ENCODE measurements around the gene MARK1.

DNA sequence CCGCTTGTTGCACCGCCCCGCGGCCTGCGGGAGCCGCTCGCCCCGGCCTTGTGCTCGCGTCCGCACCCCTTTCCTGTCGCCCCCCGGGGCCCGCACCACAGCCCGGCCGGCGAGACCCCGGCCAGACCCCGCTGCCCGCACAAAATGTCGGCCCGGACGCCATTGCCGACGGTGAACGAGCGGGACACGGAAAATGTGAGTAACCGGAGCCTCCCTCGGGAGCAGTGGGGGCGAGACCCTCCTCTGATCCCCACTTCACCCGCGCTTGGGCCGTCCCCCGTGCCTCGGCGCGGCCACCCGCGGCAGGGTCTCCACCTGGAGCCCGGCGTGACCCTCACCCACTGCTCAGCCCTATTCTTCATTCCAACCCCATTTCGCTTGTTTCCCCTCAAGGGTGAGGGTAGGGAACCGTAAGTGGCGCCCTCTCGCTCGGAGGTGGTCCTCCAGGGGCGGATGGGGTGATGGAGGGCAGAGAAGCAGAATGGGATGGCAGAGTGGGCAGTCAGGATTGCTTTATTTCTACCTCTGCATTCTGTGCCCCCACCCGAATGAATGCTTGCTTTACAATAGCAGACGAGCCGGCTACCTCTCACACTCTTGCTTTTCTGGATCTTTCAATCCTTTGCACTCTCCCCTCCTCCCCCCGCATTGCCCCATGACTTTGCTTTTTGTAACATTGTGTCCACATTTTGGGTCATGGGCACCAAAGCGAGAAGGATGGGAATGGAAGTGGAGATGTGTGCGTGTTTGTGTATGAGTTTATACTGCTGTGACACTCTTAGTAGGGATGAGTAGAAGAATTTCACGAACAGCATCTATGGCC is 954 bp downstream of the MARK1 start:
- TF ChIP-seq POLR2A (IDR thresholded peaks at IDR 0.05): no peak
- TF ChIP-seq, protein P1, sequence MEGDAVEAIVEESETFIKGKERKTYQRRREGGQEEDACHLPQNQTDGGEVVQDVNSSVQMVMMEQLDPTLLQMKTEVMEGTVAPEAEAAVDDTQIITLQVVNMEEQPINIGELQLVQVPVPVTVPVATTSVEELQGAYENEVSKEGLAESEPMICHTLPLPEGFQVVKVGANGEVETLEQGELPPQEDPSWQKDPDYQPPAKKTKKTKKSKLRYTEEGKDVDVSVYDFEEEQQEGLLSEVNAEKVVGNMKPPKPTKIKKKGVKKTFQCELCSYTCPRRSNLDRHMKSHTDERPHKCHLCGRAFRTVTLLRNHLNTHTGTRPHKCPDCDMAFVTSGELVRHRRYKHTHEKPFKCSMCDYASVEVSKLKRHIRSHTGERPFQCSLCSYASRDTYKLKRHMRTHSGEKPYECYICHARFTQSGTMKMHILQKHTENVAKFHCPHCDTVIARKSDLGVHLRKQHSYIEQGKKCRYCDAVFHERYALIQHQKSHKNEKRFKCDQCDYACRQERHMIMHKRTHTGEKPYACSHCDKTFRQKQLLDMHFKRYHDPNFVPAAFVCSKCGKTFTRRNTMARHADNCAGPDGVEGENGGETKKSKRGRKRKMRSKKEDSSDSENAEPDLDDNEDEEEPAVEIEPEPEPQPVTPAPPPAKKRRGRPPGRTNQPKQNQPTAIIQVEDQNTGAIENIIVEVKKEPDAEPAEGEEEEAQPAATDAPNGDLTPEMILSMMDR (IDR thresholded peaks at IDR 0.05): no peak

Measured in heart left ventricle (tissue), 13 donors.